Nephron progenitor cell (in vitro differentiated cells): ENCODE data around the gene ARHGAP32.
A peak's percentile ranks its signal among the peaks of the same experiment; 100 is the strongest.

Experiments
- DNase-seq: peaks from one replicate; pipeline ENCODE4 v3.0.0; 2021
- H3K27ac Mint-ChIP-seq: 2 replicates; pipeline ENCODE4 v1.8.0; 2021; ENCODE audit warnings: mild to moderate bottlenecking, moderate library complexity, mixed read lengths
- H3K27me3 Mint-ChIP-seq: 2 replicates; pipeline ENCODE4 v1.8.0; 2021; ENCODE audit warnings: mild to moderate bottlenecking, low read depth, mixed read lengths; ENCODE audit not compliant: poor library complexity
- H3K36me3 Mint-ChIP-seq: 2 replicates; pipeline ENCODE4 v1.8.0; 2021; ENCODE audit warnings: low read depth, mixed read lengths
- H3K4me1 Mint-ChIP-seq: 2 replicates; pipeline ENCODE4 v1.8.0; 2021; ENCODE audit warnings: mixed read lengths
- H3K4me3 Mint-ChIP-seq: 2 replicates; pipeline ENCODE4 v1.8.0; 2021; ENCODE audit warnings: mild to moderate bottlenecking, moderate library complexity, mixed read lengths
- H3K9me3 Mint-ChIP-seq: 2 replicates; pipeline ENCODE4 v1.8.0; 2021; ENCODE audit warnings: mild to moderate bottlenecking, moderate library complexity, mixed read lengths
- TF ChIP-seq, protein P1 (sequence below): fragments of 200-600 bp; sonication (generic); IDR thresholded peaks from 2 replicates; pipeline ENCODE4 v1.5.0; 2021; ENCODE audit warnings: antibody characterized with exemption

ARHGAP32 gene

DNA sequence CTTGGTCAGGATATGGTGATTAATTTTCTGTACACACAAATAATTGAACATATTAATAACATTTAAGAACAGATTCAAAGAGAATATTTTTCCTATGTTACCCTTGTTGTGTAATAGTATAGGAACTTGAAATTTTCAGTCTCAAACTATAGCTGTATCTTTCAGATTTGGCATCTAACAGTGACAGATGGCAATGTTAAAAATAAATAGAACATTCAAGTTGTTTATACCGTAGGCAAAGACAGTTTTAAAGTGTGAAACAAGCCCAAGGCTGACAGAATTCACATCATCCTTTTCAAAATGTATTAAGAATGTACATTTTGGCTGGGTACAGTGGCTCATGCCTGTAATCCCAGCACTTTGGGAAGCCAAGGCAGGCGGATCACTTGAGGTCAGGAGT lies 156.9 kb downstream of the ARHGAP32 start:
- Mint-ChIP-seq H3K4me1 (peaks cover 10% of the 10 kb centered on the region), H3K4me3 (no peak overlapping the region), H3K9me3 (peaks cover 32% of the 10 kb centered on the region), H3K27ac (peak overlapping the region; percentile 0), H3K36me3 (peaks cover 72% of the 10 kb centered on the region), H3K27me3 (no peaks in the 10 kb centered on the region)
- TF ChIP-seq, protein P1, sequence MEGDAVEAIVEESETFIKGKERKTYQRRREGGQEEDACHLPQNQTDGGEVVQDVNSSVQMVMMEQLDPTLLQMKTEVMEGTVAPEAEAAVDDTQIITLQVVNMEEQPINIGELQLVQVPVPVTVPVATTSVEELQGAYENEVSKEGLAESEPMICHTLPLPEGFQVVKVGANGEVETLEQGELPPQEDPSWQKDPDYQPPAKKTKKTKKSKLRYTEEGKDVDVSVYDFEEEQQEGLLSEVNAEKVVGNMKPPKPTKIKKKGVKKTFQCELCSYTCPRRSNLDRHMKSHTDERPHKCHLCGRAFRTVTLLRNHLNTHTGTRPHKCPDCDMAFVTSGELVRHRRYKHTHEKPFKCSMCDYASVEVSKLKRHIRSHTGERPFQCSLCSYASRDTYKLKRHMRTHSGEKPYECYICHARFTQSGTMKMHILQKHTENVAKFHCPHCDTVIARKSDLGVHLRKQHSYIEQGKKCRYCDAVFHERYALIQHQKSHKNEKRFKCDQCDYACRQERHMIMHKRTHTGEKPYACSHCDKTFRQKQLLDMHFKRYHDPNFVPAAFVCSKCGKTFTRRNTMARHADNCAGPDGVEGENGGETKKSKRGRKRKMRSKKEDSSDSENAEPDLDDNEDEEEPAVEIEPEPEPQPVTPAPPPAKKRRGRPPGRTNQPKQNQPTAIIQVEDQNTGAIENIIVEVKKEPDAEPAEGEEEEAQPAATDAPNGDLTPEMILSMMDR: no peak
- no peak for DNase-seq

DNA sequence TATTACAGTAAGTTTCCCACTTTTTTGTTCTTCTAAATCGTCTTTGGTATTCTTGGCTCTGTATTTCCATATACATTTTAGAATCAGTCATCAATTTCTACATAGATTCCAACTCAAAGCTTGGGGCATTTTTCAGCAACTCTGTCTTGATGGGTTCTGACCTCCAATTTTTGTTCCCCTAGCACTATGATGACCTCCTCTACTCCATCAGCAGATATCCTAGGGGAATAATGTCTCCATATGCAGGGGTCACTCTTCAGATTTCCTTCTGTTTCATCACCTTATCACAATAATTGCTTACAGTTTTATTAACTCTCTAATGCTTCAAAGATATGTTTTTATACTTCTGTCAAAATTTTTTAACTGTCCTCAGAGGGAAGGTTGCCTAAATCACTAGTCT lies 158.1 kb downstream of the ARHGAP32 start:
- TF ChIP-seq, protein P1: no peak
- H3K9me3 Mint-ChIP-seq: peaks cover 32% of the 10 kb centered on the region
- H3K4me1 Mint-ChIP-seq: peaks cover 10% of the 10 kb centered on the region
- no peak overlapping the region for H3K27ac Mint-ChIP-seq
- no peak overlapping the region for H3K4me3 Mint-ChIP-seq
- no peaks in the 10 kb centered on the region for H3K27me3 Mint-ChIP-seq
- no peak for DNase-seq
- H3K36me3 Mint-ChIP-seq: peaks cover 64% of the 10 kb centered on the region

DNA sequence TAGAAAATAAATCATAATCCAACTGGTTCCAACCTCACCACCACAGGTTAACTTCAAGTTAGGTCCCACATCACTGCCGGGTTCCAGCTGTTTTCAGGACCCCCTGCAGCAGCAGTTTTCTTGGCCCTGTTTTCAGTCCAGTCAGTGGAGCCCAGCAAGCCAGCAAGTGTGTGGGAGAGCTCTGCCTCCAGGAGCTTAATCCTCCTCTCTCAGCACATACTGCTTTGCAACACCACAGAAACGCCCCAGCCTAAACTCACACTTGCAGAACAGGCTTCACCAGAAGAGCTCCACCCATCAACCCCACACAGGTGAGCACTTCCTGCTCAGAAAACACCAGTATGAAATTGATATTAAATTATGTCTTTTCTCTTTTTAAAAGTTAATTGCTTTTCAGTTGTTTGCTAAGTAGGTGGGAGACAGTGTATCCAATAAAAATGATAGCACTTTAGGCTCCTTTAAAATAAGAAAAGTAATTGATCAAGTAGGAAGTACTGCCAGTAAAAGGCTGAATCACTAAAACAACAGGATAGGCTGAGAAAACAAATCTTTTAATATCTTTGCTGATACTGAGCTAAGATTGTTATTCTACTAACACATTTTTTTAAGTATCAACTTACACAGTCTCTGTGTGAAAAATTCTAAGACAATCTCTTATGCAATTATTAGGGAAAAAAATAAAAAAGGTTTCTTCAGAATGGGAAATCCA lies 168.0 kb downstream of the ARHGAP32 start:
- no peak overlapping the region for H3K27ac Mint-ChIP-seq

DNA sequence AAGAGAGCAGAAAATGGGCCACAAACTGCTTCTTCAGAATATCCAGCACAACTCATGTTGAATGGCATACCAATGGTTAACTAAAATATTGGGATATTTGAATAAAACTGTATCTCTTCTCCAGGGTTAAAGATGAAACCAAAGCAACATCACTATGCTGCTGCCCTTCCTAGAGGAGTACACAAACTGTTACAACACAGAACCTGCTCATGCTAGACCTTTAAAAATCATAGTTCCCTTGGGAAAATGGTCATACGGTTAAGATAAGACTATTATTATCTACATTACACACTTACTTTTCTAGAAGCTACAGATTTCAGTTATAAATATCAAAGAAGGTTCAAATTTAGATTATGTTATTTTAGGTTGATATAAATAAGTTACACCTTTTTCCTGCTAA lies 170.8 kb downstream of the ARHGAP32 start:
- Mint-ChIP-seq H3K9me3 (no peaks in the 10 kb centered on the region), H3K27me3 (peaks cover 3% of the 10 kb centered on the region), H3K36me3 (no peaks in the 10 kb centered on the region), H3K27ac (no peak overlapping the region), H3K4me3 (no peak overlapping the region), H3K4me1 (peaks cover 6% of the 10 kb centered on the region)
- DNase-seq: no peak
- TF ChIP-seq, protein P1: no peak

More for the DNA sequence above, 168.0 kb downstream of the ARHGAP32 start:
- TF ChIP-seq, protein P1: no peak
- Mint-ChIP-seq H3K27me3 (peaks cover 3% of the 10 kb centered on the region), H3K4me1 (peaks cover 6% of the 10 kb centered on the region), H3K36me3 (peaks cover 5% of the 10 kb centered on the region), H3K9me3 (no peaks in the 10 kb centered on the region), H3K4me3 (no peak overlapping the region)
- DNase-seq: peak; percentile 3

DNA sequence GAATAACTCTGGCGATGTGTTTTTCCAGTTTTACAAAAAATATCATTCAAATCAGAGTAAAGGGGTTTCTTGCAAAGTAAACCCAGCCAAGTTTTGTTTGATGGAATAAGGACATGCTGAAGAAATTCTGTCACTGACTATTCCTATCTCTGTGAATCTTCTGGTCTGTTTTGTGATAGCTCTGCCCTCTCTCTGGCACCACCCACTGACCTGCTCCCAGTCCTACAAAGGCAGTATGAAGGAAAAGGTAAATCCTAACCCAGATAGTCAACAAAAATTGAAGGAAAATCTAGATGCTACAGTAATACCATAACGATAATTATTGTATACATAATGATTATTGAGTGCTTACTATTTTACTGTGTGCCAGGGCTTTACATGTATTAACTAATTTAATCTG lies 173.1 kb downstream of the ARHGAP32 start:
- H3K4me1 Mint-ChIP-seq: peaks cover 3% of the 10 kb centered on the region
- no peaks in the 10 kb centered on the region for H3K9me3 Mint-ChIP-seq
- no peak overlapping the region for H3K27ac Mint-ChIP-seq
- H3K27me3 Mint-ChIP-seq: peaks cover under 1% of the 10 kb centered on the region
- H3K4me3 Mint-ChIP-seq: no peak overlapping the region
- no peak for DNase-seq
- TF ChIP-seq, protein P1: no peak
- no peaks in the 10 kb centered on the region for H3K36me3 Mint-ChIP-seq

DNA sequence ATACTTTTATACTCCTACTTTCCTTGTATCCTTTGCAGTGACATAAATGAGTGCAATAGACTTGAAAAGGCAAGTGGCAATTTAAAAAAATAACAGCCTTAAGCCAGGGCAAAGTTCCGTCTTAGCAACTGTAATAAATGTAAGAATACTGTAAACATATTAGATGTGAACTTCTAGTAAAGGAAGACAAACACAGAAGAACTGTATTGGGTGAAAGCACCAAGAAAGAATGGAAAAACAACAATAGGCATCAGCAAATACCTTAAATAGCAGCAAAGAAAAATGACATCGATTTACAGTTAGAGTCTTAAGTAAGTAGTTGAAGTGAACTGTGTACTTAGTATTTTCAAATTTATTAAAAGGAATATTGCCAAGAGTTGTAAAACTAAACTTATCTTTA lies 174.0 kb downstream of the ARHGAP32 start:
- TF ChIP-seq, protein P1: no peak
- no peaks in the 10 kb centered on the region for H3K36me3 Mint-ChIP-seq
- H3K27ac Mint-ChIP-seq: no peak overlapping the region

More for the DNA sequence above, 174.0 kb downstream of the ARHGAP32 start:
- Mint-ChIP-seq H3K4me1 (no peaks in the 10 kb centered on the region), H3K27me3 (no peaks in the 10 kb centered on the region), H3K9me3 (no peaks in the 10 kb centered on the region), H3K4me3 (no peak overlapping the region)
- DNase-seq: no peak
